NCI-H82 treated with DMSO at 0.1 percent for 48 hours (cell line): Measurements from ENCODE around the gene OR2A1.
"Not testable (repeated sequence)": the region's sequence is repeated elsewhere in the genome, so short reads cannot be mapped to it uniquely, and the experiment has no call there.

Source experiments
- DNase-seq: peaks from one replicate; lab custom pipeline; 2025; ENCODE audit not compliant: unreplicated experiment; lab: John Stamatoyannopoulos, UW

The OR2A1 gene

GRCh38 chr7:144321677-144322206 lies 9.5 kb downstream of the OR2A1 start:
- not testable (repeated sequence) for DNase-seq

GRCh38 chr7:144323359-144323758 lies 11.1 kb downstream of the OR2A1 start:
- DNase-seq, result not testable (repeated sequence)

GRCh38 chr7:144325868-144326267 lies 13.6 kb downstream of the OR2A1 start:
- DNase-seq, result not testable (repeated sequence)

GRCh38 chr7:144330044-144330443 lies 17.8 kb downstream of the OR2A1 start:
- not testable (repeated sequence) for DNase-seq

GRCh38 chr7:144331221-144331995 lies 19.2 kb downstream of the OR2A1 start:
- not testable (repeated sequence) for DNase-seq

- not testable (repeated sequence) for DNase-seq
Observed at GRCh38 chr7:144331996-144332288, 19.7 kb downstream of the OR2A1 start.

- not testable (repeated sequence) for DNase-seq
Observed at GRCh38 chr7:144348625-144349024, 36.4 kb downstream of the OR2A1 start.

- not testable (repeated sequence) for DNase-seq
Observed at GRCh38 chr7:144351667-144352066, 39.4 kb downstream of the OR2A1 start.

GRCh38 chr7:144355176-144355822 lies 43.1 kb downstream of the OR2A1 start, which contains the start of gene ARHGEF5:
TSS of gene ARHGEF5 (plus strand) at chr7:144355402. CDS start at chr7:144362670, 7,268 bp downstream.
- not testable (repeated sequence) for DNase-seq

GRCh38 chr7:144356185-144356584 lies 44.0 kb downstream of the OR2A1 start:
- DNase-seq, result not testable (repeated sequence)

- not testable (repeated sequence) for DNase-seq
Observed at GRCh38 chr7:144356860-144357259, 44.6 kb downstream of the OR2A1 start.

- not testable (repeated sequence) for DNase-seq
Observed at GRCh38 chr7:144362061-144362460, 49.8 kb downstream of the OR2A1 start.

- not testable (repeated sequence) for DNase-seq
Observed at GRCh38 chr7:144365523-144365922, 53.3 kb downstream of the OR2A1 start.

- DNase-seq, result not testable (repeated sequence)
Observed at GRCh38 chr7:144367250-144367649, 55.0 kb downstream of the OR2A1 start.

- DNase-seq, result not testable (repeated sequence)
Observed at GRCh38 chr7:144369221-144369620, 57.0 kb downstream of the OR2A1 start.
